Activated T-cell treated with anti-CD3 and anti-CD28 coated beads for 24 hours (primary cell): ENCODE measurements around the gene ARFIP1.
"Not testable (repeated sequence)": the region's sequence is repeated elsewhere in the genome, so short reads cannot be mapped to it uniquely, and the experiment has no call there.

Source experiments
- DNase-seq: peaks from one replicate; pipeline ENCODE4 v3.0.0-alpha.2; 2020; ENCODE audit warnings: low read depth

The ARFIP1 gene

GRCh38 chr4:152785639-152786615 is 6.2 kb downstream of the ARFIP1 start:
- no peak for DNase-seq

- DNase-seq = no peak
Observed at GRCh38 chr4:152786627-152787026, 6.9 kb downstream of the ARFIP1 start.

- no peak for DNase-seq
Observed at GRCh38 chr4:152795891-152796290, 16.1 kb downstream of the ARFIP1 start.

GRCh38 chr4:152803541-152803940 is 23.8 kb downstream of the ARFIP1 start:
- DNase-seq = no peak

- no peak for DNase-seq
Observed at GRCh38 chr4:152805071-152805650, 25.4 kb downstream of the ARFIP1 start.

- no peak for DNase-seq
Observed at GRCh38 chr4:152805818-152806217, 26.1 kb downstream of the ARFIP1 start.

GRCh38 chr4:152806501-152807125 is 26.9 kb downstream of the ARFIP1 start:
- no peak for DNase-seq

- DNase-seq = no peak
Observed at GRCh38 chr4:152807294-152807829, 27.6 kb downstream of the ARFIP1 start.

- DNase-seq = no peak
Observed at GRCh38 chr4:152808670-152809069, 28.9 kb downstream of the ARFIP1 start.

GRCh38 chr4:152810715-152811287 is 31.0 kb downstream of the ARFIP1 start:
- no peak for DNase-seq

GRCh38 chr4:152815078-152815477 is 35.3 kb downstream of the ARFIP1 start:
- DNase-seq = no peak

GRCh38 chr4:152817331-152817730 is 37.6 kb downstream of the ARFIP1 start:
- no peak for DNase-seq

GRCh38 chr4:152819026-152819645 is 39.4 kb downstream of the ARFIP1 start:
- no peak for DNase-seq

- no peak for DNase-seq
Observed at GRCh38 chr4:152820073-152820472, 40.3 kb downstream of the ARFIP1 start.

- no peak for DNase-seq
Observed at GRCh38 chr4:152822323-152822722, 42.6 kb downstream of the ARFIP1 start.

GRCh38 chr4:152824561-152824960 is 44.8 kb downstream of the ARFIP1 start:
- DNase-seq = no peak

GRCh38 chr4:152825336-152825735 is 45.6 kb downstream of the ARFIP1 start:
- no peak for DNase-seq

GRCh38 chr4:152828122-152828521 is 48.4 kb downstream of the ARFIP1 start:
- DNase-seq = no peak

- DNase-seq = no peak
Observed at GRCh38 chr4:152831416-152831815, 51.7 kb downstream of the ARFIP1 start.

GRCh38 chr4:152836936-152837335 is 57.2 kb downstream of the ARFIP1 start:
- DNase-seq = no peak

GRCh38 chr4:152839729-152840128 is 60.0 kb downstream of the ARFIP1 start:
- DNase-seq = not testable (repeated sequence)
